ENCODE results near the gene RCE1.
"Not testable (repeated sequence)": the region's sequence is repeated elsewhere in the genome, so short reads cannot be mapped to it uniquely, and the experiment has no call there.

Gene RCE1

GRCh38 chr11:66842896-66843775, at the start of gene RCE1:
TSS of gene RCE1 (plus strand) at chr11:66843441. CDS start at chr11:66843456, 15 bp downstream.
- DNase-seq: peak; percentile 88

GRCh38 chr11:66799815-66800214, 43.4 kb upstream of the RCE1 start:
- DNase-seq: not testable (repeated sequence)

- DNase-seq: no peak
These were observed 42.4 kb upstream of the RCE1 start for GRCh38 chr11:66800720-66801428.

GRCh38 chr11:66809592-66809991, 33.6 kb upstream of the RCE1 start:
- DNase-seq: no peak

GRCh38 chr11:66810576-66811185, 32.6 kb upstream of the RCE1 start:
- DNase-seq: no peak

- no peak for DNase-seq
These were observed 28.6 kb upstream of the RCE1 start for GRCh38 chr11:66814678-66815077.

GRCh38 chr11:66815646-66816045, 27.6 kb upstream of the RCE1 start:
- no peak for DNase-seq

GRCh38 chr11:66818231-66818955, 24.8 kb upstream of the RCE1 start:
- DNase-seq: no peak

- DNase-seq: no peak
These were observed 22.9 kb upstream of the RCE1 start for GRCh38 chr11:66820381-66820780.

GRCh38 chr11:66820901-66821300, 22.3 kb upstream of the RCE1 start:
- no peak for DNase-seq

GRCh38 chr11:66823700-66824099, 19.5 kb upstream of the RCE1 start:
- no peak for DNase-seq

- DNase-seq: not testable (repeated sequence)
These were observed 18.7 kb upstream of the RCE1 start for GRCh38 chr11:66824573-66824972.

- no peak for DNase-seq
These were observed 8.7 kb upstream of the RCE1 start for GRCh38 chr11:66834539-66834845.

- no peak for DNase-seq
These were observed 8.3 kb upstream of the RCE1 start for GRCh38 chr11:66834943-66835342.

- no peak for DNase-seq
These were observed 7.4 kb upstream of the RCE1 start for GRCh38 chr11:66835768-66836405.

- DNase-seq: no peak
These were observed 2.7 kb upstream of the RCE1 start for GRCh38 chr11:66840317-66841091.

GRCh38 chr11:66841861-66842260, 1.4 kb upstream of the RCE1 start:
- DNase-seq: no peak

- no peak for DNase-seq
These were observed 743 bp upstream of the RCE1 start for GRCh38 chr11:66842501-66842895.

- DNase-seq: no peak
These were observed 695 bp downstream of the RCE1 start for GRCh38 chr11:66843776-66844495.

- DNase-seq: no peak
These were observed 1.4 kb downstream of the RCE1 start for GRCh38 chr11:66844496-66845142.
